ENCODE measurements around the gene MED12L.

The MED12L gene

GRCh38 chr3:151410891-151411559 lies 325.6 kb downstream of the MED12L start:
- H3K4me3 ChIP-seq (ENCODE audit: low read length in 2 of 2), result no peak overlapping the region
- H3K27ac ChIP-seq (ENCODE audit: low read depth in 2 of 2, low read length in 2 of 2), result no peak overlapping the region
- H3K9ac ChIP-seq (ENCODE audit: low read depth in 1 of 2, low read length in 2 of 2), result no peak overlapping the region
- no peaks in the 10 kb centered on the region for H3K4me1 ChIP-seq (ENCODE audit: control insufficient read depth in 2 of 2, insufficient read depth in 2 of 2, low read length in 2 of 2)
- no peaks in the 10 kb centered on the region for H3K27me3 ChIP-seq (ENCODE audit: control insufficient read depth in 2 of 2, insufficient read depth in 2 of 2, low read length in 2 of 2)
- H3K9me3 ChIP-seq (ENCODE audit: control insufficient read depth in 2 of 2, low read length in 2 of 2), result no peaks in the 10 kb centered on the region
- H3K36me3 ChIP-seq (ENCODE audit: control insufficient read depth in 2 of 2, insufficient read depth in 2 of 2, low read length in 2 of 2), result no peaks in the 10 kb centered on the region

- Histone ChIP-seq H3K4me1 (ENCODE audit: control insufficient read depth in 2 of 2, insufficient read depth in 2 of 2, low read length in 2 of 2) (no peaks in the 10 kb centered on the region), H3K9ac (ENCODE audit: low read depth in 1 of 2, low read length in 2 of 2) (no peak overlapping the region), H3K9me3 (ENCODE audit: control insufficient read depth in 2 of 2, low read length in 2 of 2) (no peaks in the 10 kb centered on the region), H3K27me3 (ENCODE audit: control insufficient read depth in 2 of 2, insufficient read depth in 2 of 2, low read length in 2 of 2) (no peaks in the 10 kb centered on the region), H3K4me3 (ENCODE audit: low read length in 2 of 2) (no peak overlapping the region), H3K27ac (ENCODE audit: low read depth in 2 of 2, low read length in 2 of 2) (no peak overlapping the region), H3K36me3 (ENCODE audit: control insufficient read depth in 2 of 2, insufficient read depth in 2 of 2, low read length in 2 of 2) (no peaks in the 10 kb centered on the region)
These were observed 327.5 kb downstream of the MED12L start for GRCh38 chr3:151412989-151413388.

- Histone ChIP-seq H3K4me1 (ENCODE audit: control insufficient read depth in 2 of 2, insufficient read depth in 2 of 2, low read length in 2 of 2) (no peaks in the 10 kb centered on the region), H3K9me3 (ENCODE audit: control insufficient read depth in 2 of 2, low read length in 2 of 2) (no peaks in the 10 kb centered on the region), H3K27me3 (ENCODE audit: control insufficient read depth in 2 of 2, insufficient read depth in 2 of 2, low read length in 2 of 2) (no peaks in the 10 kb centered on the region), H3K36me3 (ENCODE audit: control insufficient read depth in 2 of 2, insufficient read depth in 2 of 2, low read length in 2 of 2) (no peaks in the 10 kb centered on the region), H3K27ac (ENCODE audit: low read depth in 2 of 2, low read length in 2 of 2) (no peak overlapping the region), H3K4me3 (ENCODE audit: low read length in 2 of 2) (no peak overlapping the region), H3K9ac (ENCODE audit: low read depth in 1 of 2, low read length in 2 of 2) (no peak overlapping the region)
These were observed 329.8 kb downstream of the MED12L start for GRCh38 chr3:151415289-151415688.

GRCh38 chr3:151419806-151420205 lies 334.3 kb downstream of the MED12L start:
- Histone ChIP-seq H3K27me3 (ENCODE audit: control insufficient read depth in 2 of 2, insufficient read depth in 2 of 2, low read length in 2 of 2) (no peaks in the 10 kb centered on the region), H3K9ac (ENCODE audit: low read depth in 1 of 2, low read length in 2 of 2) (no peak overlapping the region), H3K4me1 (ENCODE audit: control insufficient read depth in 2 of 2, insufficient read depth in 2 of 2, low read length in 2 of 2) (no peaks in the 10 kb centered on the region), H3K27ac (ENCODE audit: low read depth in 2 of 2, low read length in 2 of 2) (no peak overlapping the region), H3K36me3 (ENCODE audit: control insufficient read depth in 2 of 2, insufficient read depth in 2 of 2, low read length in 2 of 2) (no peaks in the 10 kb centered on the region), H3K9me3 (ENCODE audit: control insufficient read depth in 2 of 2, low read length in 2 of 2) (no peaks in the 10 kb centered on the region), H3K4me3 (ENCODE audit: low read length in 2 of 2) (no peak overlapping the region)

- Histone ChIP-seq H3K9me3 (ENCODE audit: control insufficient read depth in 2 of 2, low read length in 2 of 2) (no peaks in the 10 kb centered on the region), H3K4me3 (ENCODE audit: low read length in 2 of 2) (no peak overlapping the region), H3K27ac (ENCODE audit: low read depth in 2 of 2, low read length in 2 of 2) (no peak overlapping the region), H3K9ac (ENCODE audit: low read depth in 1 of 2, low read length in 2 of 2) (no peak overlapping the region), H3K27me3 (ENCODE audit: control insufficient read depth in 2 of 2, insufficient read depth in 2 of 2, low read length in 2 of 2) (no peaks in the 10 kb centered on the region), H3K4me1 (ENCODE audit: control insufficient read depth in 2 of 2, insufficient read depth in 2 of 2, low read length in 2 of 2) (no peaks in the 10 kb centered on the region), H3K36me3 (ENCODE audit: control insufficient read depth in 2 of 2, insufficient read depth in 2 of 2, low read length in 2 of 2) (no peaks in the 10 kb centered on the region)
These were observed 336.5 kb downstream of the MED12L start for GRCh38 chr3:151421938-151422337.

- Histone ChIP-seq H3K9ac (ENCODE audit: low read depth in 1 of 2, low read length in 2 of 2) (no peak overlapping the region), H3K4me3 (ENCODE audit: low read length in 2 of 2) (no peak overlapping the region), H3K4me1 (ENCODE audit: control insufficient read depth in 2 of 2, insufficient read depth in 2 of 2, low read length in 2 of 2) (no peaks in the 10 kb centered on the region), H3K9me3 (ENCODE audit: control insufficient read depth in 2 of 2, low read length in 2 of 2) (no peaks in the 10 kb centered on the region), H3K36me3 (ENCODE audit: control insufficient read depth in 2 of 2, insufficient read depth in 2 of 2, low read length in 2 of 2) (no peaks in the 10 kb centered on the region), H3K27ac (ENCODE audit: low read depth in 2 of 2, low read length in 2 of 2) (no peak overlapping the region), H3K27me3 (ENCODE audit: control insufficient read depth in 2 of 2, insufficient read depth in 2 of 2, low read length in 2 of 2) (no peaks in the 10 kb centered on the region)
These were observed 337.6 kb downstream of the MED12L start for GRCh38 chr3:151423091-151423490.

- Histone ChIP-seq H3K9me3 (ENCODE audit: control insufficient read depth in 2 of 2, low read length in 2 of 2) (no peaks in the 10 kb centered on the region), H3K27ac (ENCODE audit: low read depth in 2 of 2, low read length in 2 of 2) (no peak overlapping the region), H3K4me1 (ENCODE audit: control insufficient read depth in 2 of 2, insufficient read depth in 2 of 2, low read length in 2 of 2) (no peaks in the 10 kb centered on the region), H3K4me3 (ENCODE audit: low read length in 2 of 2) (no peak overlapping the region), H3K36me3 (ENCODE audit: control insufficient read depth in 2 of 2, insufficient read depth in 2 of 2, low read length in 2 of 2) (no peaks in the 10 kb centered on the region), H3K27me3 (ENCODE audit: control insufficient read depth in 2 of 2, insufficient read depth in 2 of 2, low read length in 2 of 2) (no peaks in the 10 kb centered on the region), H3K9ac (ENCODE audit: low read depth in 1 of 2, low read length in 2 of 2) (no peak overlapping the region)
These were observed 340.3 kb downstream of the MED12L start for GRCh38 chr3:151425627-151426340.

GRCh38 chr3:151426341-151426657 lies 340.8 kb downstream of the MED12L start:
- no peaks in the 10 kb centered on the region for H3K4me1 ChIP-seq (ENCODE audit: control insufficient read depth in 2 of 2, insufficient read depth in 2 of 2, low read length in 2 of 2)
- no peak overlapping the region for H3K4me3 ChIP-seq (ENCODE audit: low read length in 2 of 2)
- no peaks in the 10 kb centered on the region for H3K9me3 ChIP-seq (ENCODE audit: control insufficient read depth in 2 of 2, low read length in 2 of 2)
- no peak overlapping the region for H3K9ac ChIP-seq (ENCODE audit: low read depth in 1 of 2, low read length in 2 of 2)
- H3K27me3 ChIP-seq (ENCODE audit: control insufficient read depth in 2 of 2, insufficient read depth in 2 of 2, low read length in 2 of 2), result no peaks in the 10 kb centered on the region
- no peaks in the 10 kb centered on the region for H3K36me3 ChIP-seq (ENCODE audit: control insufficient read depth in 2 of 2, insufficient read depth in 2 of 2, low read length in 2 of 2)
- no peak overlapping the region for H3K27ac ChIP-seq (ENCODE audit: low read depth in 2 of 2, low read length in 2 of 2)

GRCh38 chr3:151428386-151428785 lies 342.9 kb downstream of the MED12L start:
- no peak overlapping the region for H3K4me3 ChIP-seq (ENCODE audit: low read length in 2 of 2)

GRCh38 chr3:151430821-151431484 lies 345.5 kb downstream of the MED12L start:
- Histone ChIP-seq H3K9me3 (ENCODE audit: control insufficient read depth in 2 of 2, low read length in 2 of 2) (no peaks in the 10 kb centered on the region), H3K27ac (ENCODE audit: low read depth in 2 of 2, low read length in 2 of 2) (no peak overlapping the region), H3K4me3 (ENCODE audit: low read length in 2 of 2) (no peak overlapping the region), H3K27me3 (ENCODE audit: control insufficient read depth in 2 of 2, insufficient read depth in 2 of 2, low read length in 2 of 2) (no peaks in the 10 kb centered on the region), H3K9ac (ENCODE audit: low read depth in 1 of 2, low read length in 2 of 2) (no peak overlapping the region), H3K36me3 (ENCODE audit: control insufficient read depth in 2 of 2, insufficient read depth in 2 of 2, low read length in 2 of 2) (no peaks in the 10 kb centered on the region), H3K4me1 (ENCODE audit: control insufficient read depth in 2 of 2, insufficient read depth in 2 of 2, low read length in 2 of 2) (no peaks in the 10 kb centered on the region)

More at GRCh38 chr3:151428386-151428785, 342.9 kb downstream of the MED12L start:
- H3K9ac ChIP-seq (ENCODE audit: low read depth in 1 of 2, low read length in 2 of 2), result no peak overlapping the region
- no peaks in the 10 kb centered on the region for H3K36me3 ChIP-seq (ENCODE audit: control insufficient read depth in 2 of 2, insufficient read depth in 2 of 2, low read length in 2 of 2)
- no peak overlapping the region for H3K27ac ChIP-seq (ENCODE audit: low read depth in 2 of 2, low read length in 2 of 2)
- no peaks in the 10 kb centered on the region for H3K4me1 ChIP-seq (ENCODE audit: control insufficient read depth in 2 of 2, insufficient read depth in 2 of 2, low read length in 2 of 2)
- no peaks in the 10 kb centered on the region for H3K9me3 ChIP-seq (ENCODE audit: control insufficient read depth in 2 of 2, low read length in 2 of 2)
- no peaks in the 10 kb centered on the region for H3K27me3 ChIP-seq (ENCODE audit: control insufficient read depth in 2 of 2, insufficient read depth in 2 of 2, low read length in 2 of 2)

Data from mucosa of rectum (tissue), 2 donors.